AG20443 (cell line): ENCODE data around the gene TBC1D17.

Source experiments
- DNase-seq: peaks from one replicate; pipeline ENCODE4 v3.0.0; 2012; ENCODE audit warnings: low spot score, mixed read lengths

The TBC1D17 gene

GRCh38 chr19:49848938-49849337, 28.6 kb upstream of the TBC1D17 start:
- DNase-seq = no peak

- DNase-seq = no peak
These were observed 27.9 kb upstream of the TBC1D17 start for GRCh38 chr19:49849433-49850220.

- DNase-seq = no peak
These were observed 27.3 kb upstream of the TBC1D17 start for GRCh38 chr19:49850221-49850486.

- DNase-seq = peak; percentile 99
These were observed 26.8 kb upstream of the TBC1D17 start, which contains the start of gene PTOV1 for GRCh38 chr19:49850487-49851342. Gene PTOV1 (plus strand): TSS chr19:49851159.

- peak; percentile 44 for DNase-seq
These were observed 25.8 kb upstream of the TBC1D17 start for GRCh38 chr19:49851456-49852259.

- no peak for DNase-seq
These were observed 24.8 kb upstream of the TBC1D17 start for GRCh38 chr19:49852631-49853126.

GRCh38 chr19:49853852-49854377, 23.6 kb upstream of the TBC1D17 start:
- no peak for DNase-seq

- no peak for DNase-seq
These were observed 22.9 kb upstream of the TBC1D17 start for GRCh38 chr19:49854378-49855263.

GRCh38 chr19:49855277-49855675, 22.2 kb upstream of the TBC1D17 start:
- DNase-seq = no peak

GRCh38 chr19:49855676-49856573, 21.6 kb upstream of the TBC1D17 start:
- DNase-seq = no peak

GRCh38 chr19:49856574-49857021, 20.9 kb upstream of the TBC1D17 start:
- DNase-seq = no peak

- DNase-seq = no peak
These were observed 20.3 kb upstream of the TBC1D17 start for GRCh38 chr19:49857061-49857837.

GRCh38 chr19:49857838-49858087, 19.7 kb upstream of the TBC1D17 start:
- no peak for DNase-seq

GRCh38 chr19:49858088-49858985, 19.2 kb upstream of the TBC1D17 start:
- no peak for DNase-seq

- DNase-seq = no peak
These were observed 17.7 kb upstream of the TBC1D17 start for GRCh38 chr19:49859682-49860335.

- no peak for DNase-seq
These were observed 17.0 kb upstream of the TBC1D17 start for GRCh38 chr19:49860336-49861102.

- peak; percentile 35 for DNase-seq
These were observed 16.4 kb upstream of the TBC1D17 start for GRCh38 chr19:49861107-49861506.
